Gastroesophageal sphincter (tissue), 3 donors: ENCODE measurements around the gene ALDH3B1.
A peak's percentile ranks its signal among the peaks of the same experiment; 100 is the strongest.

Experiments
- CTCF ChIP-seq, 4 experiments: fragments of 200-600 bp in 2 of 4; fragments of 450-650 bp in 2 of 4; sonication (generic) in 1 of 4; IDR thresholded peaks; one replicate each; pipeline ENCODE4 v1.5.1; 2017 to 2019; ENCODE audit warnings: antibody characterized with exemption in 4 of 4, mild to moderate bottlenecking in 2 of 4, moderate library complexity in 2 of 4
- EP300 ChIP-seq: sonication (generic); formaldehyde crosslinking; IDR thresholded peaks from one replicate; pipeline ENCODE4 v1.6.1; 2017; ENCODE audit warnings: antibody characterized with exemption, mild to moderate bottlenecking
- POLR2A ChIP-seq, 2 donors: fragments of 450-650 bp; IDR thresholded peaks; one replicate each; pipeline ENCODE4 v1.6.1; 2017; ENCODE audit warnings: antibody characterized with exemption in 2 of 2, mild to moderate bottlenecking in 2 of 2, moderate library complexity in 1 of 2
- POLR2AphosphoS5 ChIP-seq: sonication (generic); formaldehyde crosslinking; IDR thresholded peaks from one replicate; pipeline ENCODE4 v1.6.1; 2017; ENCODE audit warnings: antibody characterized with exemption

DNA sequence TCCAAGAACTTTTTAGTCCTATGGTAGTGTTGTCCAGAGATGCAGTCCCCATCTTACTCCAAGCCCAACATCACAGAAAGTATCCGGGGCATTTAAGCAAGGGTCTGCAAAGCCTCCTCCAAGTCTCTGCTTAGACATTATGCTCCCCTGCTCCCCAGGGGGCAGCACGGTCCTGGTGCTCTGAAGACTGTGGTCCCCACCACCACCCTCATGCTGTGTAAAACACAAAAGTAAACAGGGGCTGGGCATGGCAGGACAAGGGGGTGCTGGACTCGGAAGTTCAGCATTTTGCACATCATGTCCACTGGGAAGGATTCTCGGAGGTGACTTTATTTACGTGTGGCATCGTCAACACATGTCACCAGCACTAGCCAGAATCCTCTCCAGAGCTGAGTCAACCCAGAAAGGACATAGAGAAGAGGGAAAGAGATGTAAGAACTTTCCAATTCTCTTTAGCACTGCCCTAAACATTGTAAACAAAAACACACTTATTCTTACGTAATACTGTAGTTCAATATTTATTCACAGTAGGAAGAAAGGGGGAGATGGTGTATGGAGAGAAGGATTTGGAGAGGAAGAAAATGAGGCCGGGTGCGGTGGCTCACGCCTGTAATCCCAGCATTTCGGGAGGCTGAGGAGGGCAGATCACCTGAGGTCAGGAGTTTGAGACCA, 66.4 kb downstream of the ALDH3B1 start:
- peak in 2 of 4 experiments; percentile 5 to 29 for TF ChIP-seq CTCF (IDR thresholded peaks at IDR 0.05)
- TF ChIP-seq POLR2A (IDR thresholded peaks at IDR 0.05) = no peak
- TF ChIP-seq POLR2AphosphoS5 = no peak
- no peak for TF ChIP-seq EP300
